GM12875 (cell line): Measurements from ENCODE around the gene KRTAP20-3.

ENCODE experiments used
- H3K4me3 ChIP-seq: one replicate; pipeline ENCODE4 v1.5.1; 2011; ENCODE audit warnings: low read depth, low read length, control low read depth
- TF ChIP-seq, protein P1 (sequence below): IDR thresholded peaks from 2 replicates; pipeline ENCODE4 v1.5.1; 2011; ENCODE audit warnings: low read depth, mild to moderate bottlenecking, control low read depth, inconsistent platforms, low read length, moderate library complexity, borderline replicate concordance; ENCODE audit not compliant: insufficient read depth

Gene KRTAP20-3

DNA sequence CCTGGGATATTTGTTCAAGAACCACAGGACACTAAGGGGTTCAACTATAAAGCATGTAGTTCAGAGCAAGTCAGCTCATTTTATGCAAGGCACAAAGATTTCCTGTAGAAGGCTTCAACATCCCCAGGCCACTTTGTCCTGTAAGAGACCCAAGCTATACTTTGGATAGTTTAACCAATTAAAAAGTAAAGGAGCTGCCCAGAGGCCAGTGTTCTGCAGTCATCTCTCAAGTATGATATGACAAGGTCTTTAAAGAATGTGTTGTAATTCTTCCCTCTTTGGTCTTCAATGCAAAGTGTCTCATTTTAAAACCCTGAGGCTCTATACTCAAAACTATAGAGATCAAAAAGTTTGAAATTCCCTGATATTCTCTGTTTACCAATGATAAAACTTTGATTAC is 34.1 kb downstream of the KRTAP20-3 start:
- no peak overlapping the region for H3K4me3 ChIP-seq
- TF ChIP-seq, protein P1, sequence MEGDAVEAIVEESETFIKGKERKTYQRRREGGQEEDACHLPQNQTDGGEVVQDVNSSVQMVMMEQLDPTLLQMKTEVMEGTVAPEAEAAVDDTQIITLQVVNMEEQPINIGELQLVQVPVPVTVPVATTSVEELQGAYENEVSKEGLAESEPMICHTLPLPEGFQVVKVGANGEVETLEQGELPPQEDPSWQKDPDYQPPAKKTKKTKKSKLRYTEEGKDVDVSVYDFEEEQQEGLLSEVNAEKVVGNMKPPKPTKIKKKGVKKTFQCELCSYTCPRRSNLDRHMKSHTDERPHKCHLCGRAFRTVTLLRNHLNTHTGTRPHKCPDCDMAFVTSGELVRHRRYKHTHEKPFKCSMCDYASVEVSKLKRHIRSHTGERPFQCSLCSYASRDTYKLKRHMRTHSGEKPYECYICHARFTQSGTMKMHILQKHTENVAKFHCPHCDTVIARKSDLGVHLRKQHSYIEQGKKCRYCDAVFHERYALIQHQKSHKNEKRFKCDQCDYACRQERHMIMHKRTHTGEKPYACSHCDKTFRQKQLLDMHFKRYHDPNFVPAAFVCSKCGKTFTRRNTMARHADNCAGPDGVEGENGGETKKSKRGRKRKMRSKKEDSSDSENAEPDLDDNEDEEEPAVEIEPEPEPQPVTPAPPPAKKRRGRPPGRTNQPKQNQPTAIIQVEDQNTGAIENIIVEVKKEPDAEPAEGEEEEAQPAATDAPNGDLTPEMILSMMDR: no peak

DNA sequence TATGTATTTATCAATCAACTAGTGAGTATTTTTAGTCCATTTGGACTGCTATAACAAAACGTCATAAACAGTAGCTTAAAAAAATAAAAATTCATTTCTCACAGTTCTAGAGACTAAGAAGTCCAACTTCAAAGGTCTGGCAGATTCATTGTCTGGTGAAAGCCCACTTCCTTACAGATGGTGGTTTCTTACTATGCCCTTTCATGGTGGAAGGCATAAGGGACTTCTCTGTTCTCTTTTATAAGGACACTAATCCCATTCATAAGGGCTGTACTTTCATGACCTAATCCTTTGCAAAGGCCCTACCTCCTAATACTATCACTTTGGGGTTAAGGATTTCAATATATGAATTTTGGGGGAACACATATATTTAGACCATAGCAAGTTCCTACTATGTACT is 37.9 kb downstream of the KRTAP20-3 start:
- H3K4me3 ChIP-seq: no peak overlapping the region
- TF ChIP-seq, protein P1: no peak

DNA sequence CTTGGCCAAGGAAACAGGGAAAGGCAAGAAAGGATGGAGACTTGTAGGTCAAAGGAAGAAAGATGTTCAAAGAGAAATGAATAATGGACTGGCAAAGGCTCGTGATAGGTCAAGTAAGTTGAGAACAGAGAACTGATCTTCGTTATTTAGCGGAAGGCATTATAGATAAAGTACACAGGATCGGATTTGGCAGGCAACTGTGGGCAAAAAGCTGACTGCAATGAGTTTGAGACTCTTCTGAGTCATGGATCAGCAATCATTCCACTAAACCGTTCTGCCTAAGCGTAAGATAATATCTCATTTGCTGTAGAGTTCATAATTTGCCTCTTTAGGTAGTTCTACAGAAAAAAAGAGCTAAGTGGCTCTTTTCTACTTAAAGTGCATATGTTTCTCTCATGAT is 41.8 kb downstream of the KRTAP20-3 start:
- TF ChIP-seq, protein P1: no peak
- no peak overlapping the region for H3K4me3 ChIP-seq

DNA sequence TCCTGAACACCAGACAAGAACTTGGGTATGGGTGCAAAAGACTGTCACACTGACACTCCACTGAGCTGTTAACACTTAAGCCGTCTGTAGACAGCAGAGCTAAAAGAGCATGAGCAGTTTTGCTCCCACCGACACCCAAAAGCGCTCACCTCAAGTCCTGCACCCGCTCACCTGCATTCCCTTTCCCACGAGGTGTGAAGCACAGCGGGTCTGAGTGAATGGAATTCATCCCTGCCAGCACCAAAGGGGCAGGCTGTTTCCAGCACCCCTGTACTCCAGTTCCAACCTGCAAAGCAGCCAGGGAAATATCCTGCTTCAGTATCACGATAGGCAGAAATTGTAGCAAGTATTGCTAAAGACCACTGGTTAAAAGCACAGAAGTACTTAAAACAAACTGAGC is 47.2 kb downstream of the KRTAP20-3 start:
- TF ChIP-seq, protein P1: no peak
- no peak overlapping the region for H3K4me3 ChIP-seq
